NCI-H2029 treated with DMSO at 0.1 percent for 48 hours (cell line): ENCODE data around the gene CHAMP1.
"Not testable (repeated sequence)": the region's sequence is repeated elsewhere in the genome, so short reads cannot be mapped to it uniquely, and the experiment has no call there.

Experiments used
- DNase-seq: peaks from one replicate; lab custom pipeline; 2025; lab: John Stamatoyannopoulos, UW

CHAMP1 gene

GRCh38 chr13:114333881-114334280 is 19.6 kb downstream of the CHAMP1 start:
- DNase-seq: not testable (repeated sequence)

- DNase-seq: no peak
These were observed 20.2 kb downstream of the CHAMP1 start for GRCh38 chr13:114334305-114335053.

- not testable (repeated sequence) for DNase-seq
These were observed 22.2 kb downstream of the CHAMP1 start for GRCh38 chr13:114336457-114336856.

GRCh38 chr13:114338959-114339358 is 24.7 kb downstream of the CHAMP1 start:
- no peak for DNase-seq

- DNase-seq: no peak
These were observed 25.7 kb downstream of the CHAMP1 start for GRCh38 chr13:114339857-114340534.

GRCh38 chr13:114341003-114341777 is 26.9 kb downstream of the CHAMP1 start:
- DNase-seq: no peak

GRCh38 chr13:114347256-114347655 is 33.0 kb downstream of the CHAMP1 start:
- DNase-seq: not testable (repeated sequence)

GRCh38 chr13:114352763-114353162 is 38.5 kb downstream of the CHAMP1 start:
- DNase-seq: not testable (repeated sequence)

GRCh38 chr13:114353382-114353781 is 39.1 kb downstream of the CHAMP1 start:
- not testable (repeated sequence) for DNase-seq
